BLaER1 (cell line): ENCODE data around the gene GNB5.
"Not testable (repeated sequence)": the region's sequence is repeated elsewhere in the genome, so short reads cannot be mapped to it uniquely, and the experiment has no call there.

Experiments
- H3K27ac ChIP-seq: shearing (Covaris generic); formaldehyde crosslinking; 2 replicates; pipeline ENCODE4 v1.8.1; 2022
- H3K27me3 ChIP-seq: shearing (Covaris generic); formaldehyde crosslinking; 2 replicates; pipeline ENCODE4 v1.8.1; 2022
- H3K36me3 ChIP-seq: shearing (Covaris generic); formaldehyde crosslinking; 2 replicates; pipeline ENCODE4 v1.8.1; 2022
- H3K4me1 ChIP-seq: shearing (Covaris generic); formaldehyde crosslinking; 2 replicates; pipeline ENCODE4 v1.8.1; 2022
- H3K4me2 ChIP-seq: shearing (Covaris generic); formaldehyde crosslinking; 2 replicates; pipeline ENCODE4 v1.8.1; 2022
- H3K4me3 ChIP-seq: shearing (Covaris generic); formaldehyde crosslinking; 2 replicates; pipeline ENCODE4 v1.8.1; 2022
- H3K9ac ChIP-seq: shearing (Covaris generic); formaldehyde crosslinking; 2 replicates; pipeline ENCODE4 v1.8.1; 2022
- H3K9me3 ChIP-seq: shearing (Covaris generic); formaldehyde crosslinking; 2 replicates; pipeline ENCODE4 v1.8.1; 2022
- H4K20me1 ChIP-seq: shearing (Covaris generic); formaldehyde crosslinking; 2 replicates; pipeline ENCODE4 v1.8.1; 2022
- Cebpa-rat ChIP-seq: shearing (Covaris generic); IDR thresholded peaks from 2 replicates; pipeline ENCODE4 v1.8.1; 2022

Gene GNB5

GRCh38 chr15:52083603-52084002 lies 107.6 kb downstream of the GNB5 start:
- peaks cover 51% of the 10 kb centered on the region for H3K4me1 ChIP-seq
- H3K27me3 ChIP-seq = no peaks in the 10 kb centered on the region
- peaks cover 5% of the 10 kb centered on the region; the same call in 1 of the 2 replicates for H4K20me1 ChIP-seq
- H3K4me3 ChIP-seq = no peak overlapping the region
- no peak overlapping the region for H3K27ac ChIP-seq
- no peak overlapping the region for H3K9ac ChIP-seq
- TF ChIP-seq Cebpa-rat = no peak
- peaks cover 15% of the 10 kb centered on the region for H3K9me3 ChIP-seq
- no peaks in the 10 kb centered on the region for H3K36me3 ChIP-seq
- H3K4me2 ChIP-seq = peak overlapping the region; percentile 76

DNA sequence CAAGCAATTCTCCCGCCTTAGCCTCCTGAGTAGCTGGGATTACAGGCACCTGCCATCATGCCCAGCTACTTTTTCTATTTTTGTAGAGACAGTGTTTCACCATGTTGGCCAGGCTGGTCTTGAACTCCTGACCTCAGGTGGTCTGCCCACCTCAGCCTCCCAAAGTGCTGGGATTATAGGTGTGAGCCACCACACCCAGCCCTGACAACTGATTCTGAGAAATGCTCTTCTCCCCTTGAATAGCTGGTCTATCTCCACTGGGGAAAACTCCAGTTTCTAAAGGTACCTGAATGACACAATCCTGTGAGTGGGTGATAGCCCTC lies 108.2 kb downstream of the GNB5 start:
- not testable (repeated sequence) for H3K27ac ChIP-seq, H3K27me3 ChIP-seq, H3K4me3 ChIP-seq, H3K9ac ChIP-seq, H4K20me1 ChIP-seq, H3K36me3 ChIP-seq
- Histone ChIP-seq H3K9me3 (peaks cover 13% of the 10 kb centered on the region), H3K4me2 (peak overlapping the region; percentile 76), H3K4me1 (peaks cover 51% of the 10 kb centered on the region)

GRCh38 chr15:52082197-52083036 lies 108.8 kb downstream of the GNB5 start:
- no peak overlapping the region for H3K9ac ChIP-seq

GRCh38 chr15:52080706-52081392 lies 110.3 kb downstream of the GNB5 start:
- Histone ChIP-seq H3K4me3 (no peak overlapping the region), H3K27me3 (no peaks in the 10 kb centered on the region), H4K20me1 (peaks cover 5% of the 10 kb centered on the region; the same call in 1 of the 2 replicates), H3K9me3 (peaks cover under 1% of the 10 kb centered on the region; the same call in 1 of the 2 replicates), H3K4me1 (peaks cover 51% of the 10 kb centered on the region), H3K27ac (no peak overlapping the region), H3K36me3 (no peaks in the 10 kb centered on the region), H3K9ac (no peak overlapping the region), H3K4me2 (0 out of 2 replicates have a peak overlapping the region, but pooled peaks have one; percentile 76)
- TF ChIP-seq Cebpa-rat = no peak

More at GRCh38 chr15:52082197-52083036, 108.8 kb downstream of the GNB5 start:
- H4K20me1 ChIP-seq = peaks cover 5% of the 10 kb centered on the region; the same call in 1 of the 2 replicates
- H3K9me3 ChIP-seq = peaks cover 13% of the 10 kb centered on the region
- no peak overlapping the region for H3K4me3 ChIP-seq
- no peak for TF ChIP-seq Cebpa-rat
- H3K27me3 ChIP-seq = no peaks in the 10 kb centered on the region
- no peaks in the 10 kb centered on the region for H3K36me3 ChIP-seq
- peak overlapping the region; percentile 11; the same call in 1 of the 2 replicates for H3K27ac ChIP-seq
- H3K4me1 ChIP-seq = peaks cover 51% of the 10 kb centered on the region
- peak overlapping the region; percentile 76 for H3K4me2 ChIP-seq

DNA sequence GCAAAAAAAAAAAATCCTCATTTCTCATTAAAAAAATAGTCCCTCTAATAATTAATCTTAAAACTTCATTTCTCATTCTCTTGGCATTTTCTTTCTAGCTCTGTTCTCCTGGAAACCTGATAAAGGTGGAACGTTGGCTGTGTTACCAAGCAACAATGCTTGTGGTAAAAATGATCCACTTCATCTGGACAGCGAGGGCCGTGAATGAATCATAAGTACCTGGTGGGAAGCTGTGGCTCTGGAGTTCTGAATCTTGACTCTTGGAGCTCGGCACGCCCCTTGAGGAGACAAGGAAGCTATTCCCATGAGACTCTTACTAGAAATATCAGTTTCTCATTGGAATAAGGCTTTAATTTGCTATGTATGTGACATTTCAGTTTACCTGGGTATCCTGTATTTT lies 111.2 kb downstream of the GNB5 start:
- peaks cover 5% of the 10 kb centered on the region; the same call in 1 of the 2 replicates for H4K20me1 ChIP-seq
- no peaks in the 10 kb centered on the region for H3K9me3 ChIP-seq
- TF ChIP-seq Cebpa-rat = no peak
- H3K36me3 ChIP-seq = no peaks in the 10 kb centered on the region
- H3K9ac ChIP-seq = no peak overlapping the region
- H3K4me3 ChIP-seq = no peak overlapping the region
- H3K27me3 ChIP-seq = no peaks in the 10 kb centered on the region
- H3K27ac ChIP-seq = no peak overlapping the region
- H3K4me2 ChIP-seq = no peak overlapping the region
- H3K4me1 ChIP-seq = peaks cover 49% of the 10 kb centered on the region

DNA sequence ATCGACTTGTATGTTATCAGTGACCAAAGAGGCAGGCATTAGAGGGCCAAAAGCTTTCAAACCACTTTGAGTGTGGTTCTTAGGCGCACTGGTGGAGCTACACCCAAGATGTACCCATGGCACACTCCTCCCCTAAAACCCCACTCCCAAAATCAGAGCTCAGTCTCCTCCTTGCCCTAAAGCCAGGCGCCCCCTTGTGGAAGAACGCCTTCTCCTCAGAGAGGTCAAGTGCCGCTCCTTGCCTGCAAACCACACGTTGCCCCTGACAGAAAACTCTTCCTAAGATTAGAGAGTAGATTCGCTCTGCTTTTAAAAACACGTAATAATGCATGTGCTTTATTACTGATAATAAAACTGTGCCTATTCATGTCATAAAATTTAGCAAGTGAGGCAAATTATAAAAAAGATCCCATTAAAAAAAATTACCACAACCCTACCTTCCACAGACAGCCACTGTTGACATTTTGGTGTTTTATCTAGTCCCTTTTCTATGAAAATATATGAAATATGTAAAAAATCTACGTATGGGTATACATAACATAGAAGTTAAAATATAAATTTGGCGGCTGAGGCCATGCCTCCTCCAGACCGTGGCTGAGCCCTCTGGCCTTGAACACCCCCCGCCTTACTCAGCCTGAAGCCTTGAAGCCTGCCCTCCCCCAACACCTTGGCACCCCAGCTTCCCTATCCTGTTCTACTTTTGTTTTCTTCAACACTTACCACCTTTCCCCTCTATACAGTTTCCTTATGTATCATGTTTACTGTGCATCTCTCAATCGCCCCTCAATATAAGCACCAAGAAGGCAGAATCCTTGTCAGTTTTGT lies 112.1 kb downstream of the GNB5 start:
- Histone ChIP-seq H3K9me3 (no peaks in the 10 kb centered on the region), H3K4me1 (peaks cover 47% of the 10 kb centered on the region), H3K4me2 (no peak overlapping the region), H3K27me3 (no peaks in the 10 kb centered on the region), H3K27ac (no peak overlapping the region), H3K9ac (no peak overlapping the region), H3K4me3 (no peak overlapping the region), H3K36me3 (no peaks in the 10 kb centered on the region), H4K20me1 (peaks cover 5% of the 10 kb centered on the region; the same call in 1 of the 2 replicates)
- TF ChIP-seq Cebpa-rat = no peak

DNA sequence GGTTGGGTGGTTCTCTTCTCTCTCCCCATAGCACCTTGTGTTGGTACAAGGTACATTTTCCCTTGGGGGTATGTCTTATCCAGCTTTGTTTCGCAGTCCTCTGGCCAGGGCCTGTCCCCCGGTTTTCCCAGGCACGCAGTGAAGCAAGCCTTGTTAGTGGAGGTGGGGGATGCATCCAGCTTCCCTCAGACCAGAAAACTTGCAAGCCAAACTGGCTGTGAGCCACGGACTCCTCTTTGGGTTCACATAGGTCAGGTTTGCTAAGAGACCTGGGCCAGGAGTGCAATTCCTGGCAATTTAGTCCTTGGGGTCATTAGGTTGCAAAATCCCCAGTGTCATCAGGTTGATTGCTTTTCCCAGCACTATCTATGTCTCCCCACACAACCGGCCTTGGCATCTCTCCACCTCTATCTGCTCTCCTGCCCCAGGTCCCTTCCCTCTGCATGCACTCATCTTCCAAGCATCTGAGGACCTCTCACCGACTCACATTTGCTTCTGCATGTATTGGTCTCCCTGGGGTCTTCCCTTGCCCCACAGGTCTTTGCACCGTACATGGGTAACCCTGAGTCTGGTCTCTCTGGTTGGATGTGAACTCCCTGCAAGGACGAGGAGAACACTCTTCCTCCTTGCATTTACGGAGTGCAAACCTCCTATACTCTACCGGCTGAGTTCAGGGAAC lies 112.9 kb downstream of the GNB5 start:
- Histone ChIP-seq H3K4me1 (peaks cover 39% of the 10 kb centered on the region), H3K27me3 (no peaks in the 10 kb centered on the region), H3K36me3 (no peaks in the 10 kb centered on the region), H3K27ac (no peak overlapping the region), H4K20me1 (peaks cover 5% of the 10 kb centered on the region; the same call in 1 of the 2 replicates), H3K9me3 (no peaks in the 10 kb centered on the region), H3K9ac (no peak overlapping the region), H3K4me3 (no peak overlapping the region), H3K4me2 (no peak overlapping the region)
- no peak for TF ChIP-seq Cebpa-rat

DNA sequence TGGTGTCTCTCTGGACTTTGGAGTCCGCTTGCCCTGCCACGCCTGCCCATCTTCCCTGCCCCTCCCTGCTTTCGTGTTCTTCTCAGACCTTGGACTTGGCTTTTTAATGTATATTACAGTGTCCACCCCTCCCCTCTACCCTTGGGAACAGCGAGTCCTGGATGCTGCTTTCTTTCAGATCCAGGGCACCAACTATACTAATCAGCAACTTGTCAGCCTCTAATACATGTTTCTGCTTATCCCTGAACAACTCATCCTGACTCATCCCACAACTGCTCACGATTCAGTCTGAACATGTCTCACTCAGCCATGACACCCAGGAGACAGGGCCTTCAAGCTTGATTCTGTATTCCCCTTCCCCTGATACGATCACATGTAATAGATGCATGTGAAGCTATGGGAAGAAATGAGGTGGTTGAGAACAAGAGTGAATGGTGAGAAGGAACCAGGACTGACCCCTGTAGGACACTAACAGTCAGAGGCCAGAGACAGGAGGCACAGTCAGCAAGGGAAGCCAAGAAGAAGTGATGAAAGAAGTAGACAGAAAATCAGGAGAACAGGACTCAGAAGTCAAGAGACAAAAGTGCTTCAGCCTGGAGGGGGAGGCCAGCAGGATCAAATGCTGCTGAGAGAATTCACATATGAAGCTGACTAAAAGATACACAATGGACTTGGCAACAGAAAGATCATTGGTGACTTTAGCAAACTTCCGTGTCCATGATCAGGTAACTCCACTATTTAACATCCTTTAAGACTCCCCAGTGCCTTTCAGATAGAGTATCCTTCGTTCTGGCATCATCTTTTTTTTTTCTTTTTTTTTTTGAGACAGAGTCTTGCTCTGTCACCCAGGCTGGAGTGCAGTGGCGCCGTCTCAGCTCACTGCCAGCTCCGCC lies 114.1 kb downstream of the GNB5 start:
- Histone ChIP-seq H3K4me1 (peaks cover 27% of the 10 kb centered on the region), H3K27ac (no peak overlapping the region), H3K4me2 (no peak overlapping the region), H3K9ac (no peak overlapping the region), H4K20me1 (peaks cover under 1% of the 10 kb centered on the region; the same call in 1 of the 2 replicates), H3K27me3 (no peaks in the 10 kb centered on the region), H3K36me3 (no peaks in the 10 kb centered on the region), H3K9me3 (no peaks in the 10 kb centered on the region), H3K4me3 (no peak overlapping the region)
- TF ChIP-seq Cebpa-rat = no peak
